Prostate gland (tissue), 2 donors: ENCODE data around the gene MLYCD. TPM values are rescaled to one million over a fixed set of nuclear protein-coding genes. Genes with fewer than 3 reads are reported as not detected.

Experiments
- DNase-seq: peaks from one replicate; pipeline ENCODE4 v3.0.0-alpha.2; 2019; ENCODE audit warnings: low spot score
- H3K27ac ChIP-seq, 2 donors: fragments of 200-600 bp; sonication (generic); 2 replicates each; pipeline ENCODE4 v1.5.1; 2017 to 2019
- H3K27me3 ChIP-seq: fragments of 200-600 bp; sonication (generic); replicated peaks from 2 replicates; pipeline ENCODE4 v1.5.1; 2019; ENCODE audit not compliant: insufficient read depth
- H3K36me3 ChIP-seq, 2 donors: fragments of 200-600 bp; sonication (generic); 1 replicate in 1 of 2; 2 replicates in 1 of 2; pipeline versions ENCODE4 v1.5.1 to v1.8.1; 2017 to 2019
- H3K4me1 ChIP-seq: fragments of 200-600 bp; sonication (generic); replicated peaks from 2 replicates; pipeline ENCODE4 v1.5.1; 2019
- H3K4me3 ChIP-seq, 2 donors: fragments of 200-600 bp; sonication (generic); 2 replicates each; pipeline ENCODE4 v1.5.1; 2017 to 2019
- H3K9me3 ChIP-seq: fragments of 200-600 bp; sonication (generic); 2 replicates; pipeline ENCODE4 v1.5.1; 2017
- POLR2A ChIP-seq: fragments of 450-650 bp; IDR thresholded peaks from one replicate; pipeline ENCODE4 v1.6.1; 2016; ENCODE audit warnings: antibody characterized with exemption, mild to moderate bottlenecking
- POLR2AphosphoS5 ChIP-seq: sonication (generic); formaldehyde crosslinking; IDR thresholded peaks from one replicate; pipeline ENCODE4 v1.6.1; 2017; ENCODE audit warnings: antibody characterized with exemption
- WGBS: methylation state at CpG from one replicate; pipeline ENCODE4 v1.1.5; 2018; 5-methylcytosine and 5-hydroxymethylcytosine counted together
- intact Hi-C: fragments of 100-400 bp; cut with DNase I; formaldehyde crosslinking; loops from one replicate; pipeline ENCODE4 v1.14.2; 2022
- total RNA-seq, 2 donors: library from RNA; depleted of rRNA; stranded (reverse); fragments of >200 nt; gene quantifications; one replicate each; pipeline ENCODE4 v1.1.0, GENCODE V29; 2016
- TF ChIP-seq, protein P1 (sequence below), 4 experiments: fragments of 200-600 bp in 2 of 4; fragments of 450-650 bp in 2 of 4; sonication (generic) in 2 of 4; IDR thresholded peaks; 1 replicate in 3 of 4; 2 replicates in 1 of 4; pipeline ENCODE4 v1.5.1; 2016 to 2019; ENCODE audit warnings: antibody characterized with exemption in 4 of 4, mild to moderate bottlenecking in 2 of 4, moderate library complexity in 2 of 4

MLYCD gene
- total RNA-seq, 2 donors from 2014 or later = 6.5 to 16.7 TPM

DNA sequence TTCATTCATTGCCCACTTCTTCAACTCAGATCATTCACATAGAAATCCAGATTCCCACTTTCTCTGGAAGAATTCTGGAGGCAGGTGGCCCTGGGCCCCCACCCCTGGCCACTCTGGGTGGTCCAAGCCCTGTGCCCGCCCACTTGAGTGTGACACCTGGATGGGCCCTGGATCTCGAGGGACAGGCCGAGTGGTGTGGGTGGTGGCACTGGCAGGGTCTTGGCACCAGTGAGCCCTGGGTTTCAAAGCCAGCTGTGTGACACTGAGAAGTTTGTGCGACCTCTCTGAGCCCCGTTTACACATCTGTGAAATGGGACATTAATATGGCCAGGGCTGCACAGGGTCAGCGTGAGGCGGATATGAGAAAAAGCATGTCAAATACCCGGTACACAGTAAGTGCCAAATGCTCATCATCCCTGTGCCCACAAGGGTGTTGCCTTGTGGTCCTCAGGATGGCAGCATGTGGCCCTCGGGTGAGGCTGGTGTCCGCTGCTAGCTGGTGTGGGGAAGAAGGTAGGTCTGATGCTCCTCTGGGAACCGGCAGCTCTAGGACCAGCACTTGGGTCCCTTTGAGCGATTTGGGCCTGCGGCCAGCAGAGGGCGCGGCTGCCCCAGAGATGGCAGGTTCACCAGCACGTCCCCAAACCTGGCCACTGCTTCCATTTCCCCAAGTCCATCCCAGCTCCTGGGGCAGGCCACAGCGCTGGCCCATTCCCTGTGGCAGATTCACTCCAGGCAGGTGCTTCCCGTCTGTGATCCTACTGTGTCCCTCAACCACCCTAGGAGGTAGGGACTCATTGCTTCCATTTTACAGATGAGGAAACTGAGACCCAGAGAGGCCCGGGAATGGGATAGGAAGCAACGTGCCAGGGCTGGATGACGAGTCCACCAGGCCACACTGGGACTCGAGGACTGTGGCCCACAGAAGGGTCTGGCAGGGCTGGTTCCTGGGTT lies 57.7 kb downstream of the MLYCD start:
- intact Hi-C loops = loop anchor here (10.0 kb wide), 1 partner anchor 328 kb away; no protein-coding TSS in a partner anchor
- H3K4me1 ChIP-seq = peaks cover 4% of the 10 kb centered on the region
- no peak overlapping the region for H3K4me3 ChIP-seq
- H3K36me3 ChIP-seq = no peaks in the 10 kb centered on the region
- TF ChIP-seq POLR2A = no peak
- TF ChIP-seq, protein P1, sequence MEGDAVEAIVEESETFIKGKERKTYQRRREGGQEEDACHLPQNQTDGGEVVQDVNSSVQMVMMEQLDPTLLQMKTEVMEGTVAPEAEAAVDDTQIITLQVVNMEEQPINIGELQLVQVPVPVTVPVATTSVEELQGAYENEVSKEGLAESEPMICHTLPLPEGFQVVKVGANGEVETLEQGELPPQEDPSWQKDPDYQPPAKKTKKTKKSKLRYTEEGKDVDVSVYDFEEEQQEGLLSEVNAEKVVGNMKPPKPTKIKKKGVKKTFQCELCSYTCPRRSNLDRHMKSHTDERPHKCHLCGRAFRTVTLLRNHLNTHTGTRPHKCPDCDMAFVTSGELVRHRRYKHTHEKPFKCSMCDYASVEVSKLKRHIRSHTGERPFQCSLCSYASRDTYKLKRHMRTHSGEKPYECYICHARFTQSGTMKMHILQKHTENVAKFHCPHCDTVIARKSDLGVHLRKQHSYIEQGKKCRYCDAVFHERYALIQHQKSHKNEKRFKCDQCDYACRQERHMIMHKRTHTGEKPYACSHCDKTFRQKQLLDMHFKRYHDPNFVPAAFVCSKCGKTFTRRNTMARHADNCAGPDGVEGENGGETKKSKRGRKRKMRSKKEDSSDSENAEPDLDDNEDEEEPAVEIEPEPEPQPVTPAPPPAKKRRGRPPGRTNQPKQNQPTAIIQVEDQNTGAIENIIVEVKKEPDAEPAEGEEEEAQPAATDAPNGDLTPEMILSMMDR (IDR thresholded peaks at IDR 0.05) = peak; percentile 56 to 73 (median 66)
- peak; percentile 14 for TF ChIP-seq POLR2AphosphoS5
- peak; percentile 71 for DNase-seq
- H3K27me3 ChIP-seq = no peaks in the 10 kb centered on the region
- no peak overlapping the region for H3K27ac ChIP-seq
- no peaks in the 10 kb centered on the region for H3K9me3 ChIP-seq
- 49% methylated on average over 22 of the region's 22 CpGs for WGBS

DNA sequence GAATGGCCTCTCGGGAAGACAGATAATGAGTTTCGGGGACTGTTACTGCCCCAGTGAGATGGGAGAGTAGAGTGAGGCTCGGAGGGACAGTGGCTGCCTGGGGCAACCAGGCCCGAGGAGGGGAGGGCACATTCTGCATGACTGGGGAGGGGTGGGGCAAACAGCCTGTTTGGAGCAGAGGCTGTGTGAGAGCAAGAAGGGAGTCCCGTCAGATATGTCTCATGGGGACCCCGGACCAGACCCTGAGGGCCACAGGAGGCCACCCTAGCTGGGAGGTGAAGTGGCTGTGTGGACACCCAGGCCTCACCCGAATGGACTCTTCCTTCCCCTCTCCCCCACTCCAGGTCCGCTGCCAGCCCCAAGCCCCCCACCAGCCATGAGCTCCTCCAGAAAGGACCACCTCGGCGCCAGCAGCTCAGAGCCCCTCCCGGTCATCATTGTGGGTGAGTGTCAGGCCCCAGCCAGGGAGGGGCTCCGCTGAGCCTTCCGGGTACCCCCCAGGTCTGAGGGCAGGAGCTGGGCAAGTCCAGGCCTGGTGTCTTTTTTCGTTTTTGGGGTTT lies 58.5 kb downstream of the MLYCD start:
- no peak overlapping the region for H3K27ac ChIP-seq
- 84% methylated on average over 14 of the region's 14 CpGs for WGBS
- intact Hi-C loops = loop anchor here (10.0 kb wide), 1 partner anchor 327 kb away; no protein-coding TSS in a partner anchor

DNA sequence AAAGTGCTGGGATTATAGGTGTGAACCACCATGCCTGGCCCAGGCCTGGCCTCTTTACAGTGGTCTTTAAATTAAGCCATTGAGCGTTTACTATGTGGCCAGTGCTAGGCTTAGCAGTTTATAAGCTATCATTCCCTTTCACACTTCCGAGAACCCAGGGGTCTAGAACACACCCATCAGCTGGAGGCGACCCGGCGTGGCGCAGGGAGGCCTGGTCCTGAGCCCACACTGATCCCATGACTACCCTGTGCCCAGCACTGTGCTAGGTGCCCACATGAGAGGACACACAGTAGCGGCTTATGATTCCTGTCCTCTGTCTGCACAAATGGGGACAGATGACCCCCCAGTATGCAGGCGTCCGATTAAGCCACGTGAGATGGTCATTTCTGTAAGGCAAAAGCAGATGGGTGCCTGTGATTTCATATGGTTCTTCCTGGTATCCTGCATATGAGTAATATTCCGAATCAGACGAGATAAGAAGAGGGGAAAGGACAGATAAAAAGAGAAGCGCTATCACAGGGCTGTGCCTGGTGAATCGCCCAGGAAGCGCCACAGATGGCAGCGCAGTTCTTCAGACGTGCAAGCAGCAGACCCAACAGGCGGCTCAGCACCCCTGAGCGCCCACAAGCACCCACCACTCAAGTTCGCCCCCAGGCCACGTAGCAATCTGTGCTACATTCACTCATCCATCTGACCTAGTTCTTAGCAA lies 59.4 kb downstream of the MLYCD start:
- Histone ChIP-seq H3K4me3 (no peak overlapping the region), H3K36me3 (no peaks in the 10 kb centered on the region), H3K4me1 (peaks cover 4% of the 10 kb centered on the region), H3K27me3 (no peaks in the 10 kb centered on the region), H3K9me3 (no peaks in the 10 kb centered on the region), H3K27ac (no peak overlapping the region)
- DNase-seq = no peak
- intact Hi-C loops = loop anchor here (10.0 kb wide), 1 partner anchor 327 kb away; no protein-coding TSS in a partner anchor
- TF ChIP-seq POLR2A (no peak), POLR2AphosphoS5 (no peak)
- TF ChIP-seq, protein P1 (IDR thresholded peaks at IDR 0.05) = no peak
- WGBS = 82% methylated on average over 21 of the region's 21 CpGs

More for the DNA sequence above, 58.5 kb downstream of the MLYCD start:
- no peaks in the 10 kb centered on the region for H3K9me3 ChIP-seq
- H3K27me3 ChIP-seq = no peaks in the 10 kb centered on the region
- DNase-seq = no peak
- no peak overlapping the region for H3K4me3 ChIP-seq
- no peaks in the 10 kb centered on the region for H3K36me3 ChIP-seq
- no peak for TF ChIP-seq POLR2AphosphoS5
- TF ChIP-seq, protein P1 (IDR thresholded peaks at IDR 0.05) = no peak
- TF ChIP-seq POLR2A = no peak
- H3K4me1 ChIP-seq = peaks cover 4% of the 10 kb centered on the region

DNA sequence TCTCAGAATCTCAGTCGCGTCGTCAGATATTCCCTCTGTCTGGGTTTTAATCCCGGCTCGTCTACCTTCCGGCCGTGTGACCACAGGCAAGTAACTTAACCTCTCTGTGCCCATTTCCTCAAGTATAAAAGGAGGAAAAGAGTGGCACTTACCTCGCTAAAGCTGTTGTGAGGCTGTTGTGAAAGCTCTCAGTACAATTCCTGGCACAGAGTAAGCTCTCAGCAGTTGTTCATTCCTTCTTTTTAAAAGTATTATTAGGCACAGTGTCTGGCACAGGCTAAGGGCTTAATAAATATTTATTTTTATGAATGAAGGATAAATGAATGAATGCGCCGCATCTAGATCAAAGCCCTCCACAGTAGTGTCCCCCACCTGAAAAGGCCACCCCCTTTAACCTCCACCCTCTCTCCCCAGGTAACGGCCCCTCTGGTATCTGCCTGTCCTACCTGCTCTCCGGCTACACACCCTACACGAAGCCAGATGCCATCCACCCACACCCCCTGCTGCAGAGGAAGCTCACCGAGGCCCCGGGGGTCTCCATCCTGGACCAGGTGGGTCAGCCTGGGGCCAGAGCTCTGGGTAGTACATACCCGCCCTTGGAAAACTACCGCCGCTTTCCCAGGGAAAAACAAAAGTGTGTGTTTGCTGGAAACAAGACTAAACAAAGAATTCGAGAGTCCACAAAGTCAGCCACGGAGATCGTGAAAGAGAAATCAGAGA lies 60.1 kb downstream of the MLYCD start:
- Histone ChIP-seq H3K4me3 (no peak overlapping the region), H3K9me3 (no peaks in the 10 kb centered on the region), H3K36me3 (no peaks in the 10 kb centered on the region), H3K27ac (no peak overlapping the region), H3K4me1 (no peaks in the 10 kb centered on the region), H3K27me3 (no peaks in the 10 kb centered on the region)
- TF ChIP-seq, protein P1 (IDR thresholded peaks at IDR 0.05) = no peak
- TF ChIP-seq POLR2A = no peak
- TF ChIP-seq POLR2AphosphoS5 = no peak
- intact Hi-C loops = loop anchor here (10.0 kb wide), 1 partner anchor 326 kb away; no protein-coding TSS in a partner anchor
- no peak for DNase-seq
- WGBS = 76% methylated on average over 21 of the region's 21 CpGs
